ENCODE data around the gene RRP12. TPM values are rescaled to one million over a fixed set of nuclear protein-coding genes. Genes with fewer than 3 reads are reported as not detected.

Gene RRP12
- total and polyA plus RNA-seq, 2 donors (not counting 3 experiments of a cell fraction or from before 2014, with no cell fraction given), result 13.6 to 35.8 TPM

DNA sequence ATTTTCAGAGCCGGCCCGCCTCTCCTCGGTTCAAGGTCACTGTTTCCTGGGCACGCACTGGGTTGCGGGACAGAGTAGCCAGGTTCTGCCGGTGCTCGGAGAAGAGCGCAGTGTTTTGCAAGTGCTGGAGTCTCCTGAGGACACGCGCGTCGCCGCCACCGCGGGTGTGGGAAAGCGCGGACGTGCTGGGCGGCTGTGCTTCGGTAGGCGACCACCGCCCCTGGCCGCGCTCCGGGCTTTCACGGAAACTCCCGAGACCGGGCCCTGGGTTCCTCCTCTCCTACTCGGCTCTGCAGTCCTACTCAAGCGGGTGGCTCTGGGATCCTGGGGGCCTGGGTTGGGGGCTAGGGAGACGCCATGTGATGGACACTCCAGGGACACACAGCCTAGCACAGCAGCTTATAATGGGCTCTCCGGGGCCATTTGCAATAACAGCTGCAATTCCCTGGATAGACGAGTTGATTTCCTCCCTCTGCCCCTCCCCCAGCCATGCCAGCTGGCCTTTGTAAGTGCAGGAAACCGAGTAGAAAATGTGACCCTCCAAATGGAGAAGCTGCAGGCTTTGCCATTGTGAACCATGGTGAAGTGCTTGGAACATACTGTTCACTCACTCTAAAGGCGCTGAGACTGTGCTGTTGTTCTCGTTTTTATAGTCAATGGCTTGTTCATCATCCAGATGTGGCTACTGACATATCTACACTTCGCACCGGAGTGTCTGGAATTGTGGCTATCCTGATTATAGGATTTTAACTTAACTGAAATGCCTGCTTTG lies 79.9 kb downstream of the RRP12 start:
- H3K79me2 ChIP-seq (ENCODE audit: control insufficient read depth, insufficient read depth, low read length), result no peaks in the 10 kb centered on the region
- ChIA-PET POLR2A (no interaction called here), CTCF (interaction anchor here (4.3 kb wide), 1 partner anchor 12 kb away, joined by 23 read pairs; no protein-coding TSS in a partner anchor)
- no peaks in the 10 kb centered on the region for H3K9me1 ChIP-seq (replicated peaks; ENCODE audit: control insufficient read depth, extremely low read depth, insufficient read depth, low read length)
- no peaks in the 10 kb centered on the region for H4K20me1 ChIP-seq (replicated peaks; ENCODE audit: control insufficient read depth, extremely low read depth, insufficient read depth, low read length)
- dilution Hi-C loops (cut with MboI; ENCODE audit: extremely low pct_ligation_motif_present, low sequenced_read_pairs) (no loop called here), intact Hi-C loops (cut with micrococcal nuclease) (loop anchor here (1.0 kb wide), 1 partner anchor 11 kb away; no protein-coding TSS in a partner anchor)
- no peak overlapping the region for H3K27ac ChIP-seq (ENCODE audit: insufficient read depth, low read depth, low read length)
- no peaks in the 10 kb centered on the region for H3K27me3 ChIP-seq (ENCODE audit: control insufficient read depth in 2 of 2, insufficient read depth in 2 of 2, low read length in 2 of 2)
- peaks cover 15% of the 10 kb centered on the region for H3K4me1 ChIP-seq (ENCODE audit: control insufficient read depth, extremely low read depth, insufficient read depth, low read length)
- no peaks in the 10 kb centered on the region for H3K36me3 ChIP-seq (ENCODE audit: control insufficient read depth in 2 of 2, extremely low read depth in 1 of 2, insufficient read depth in 2 of 2, low read length in 2 of 2)
- FAIRE-seq (no peak), DNase-seq (ENCODE audit: low read depth, low spot score) (peak; percentile 26)
- no TSS peak for BruUV-seq (replicated peaks)
- no peaks in the 10 kb centered on the region for H3K9me3 ChIP-seq (replicated peaks; ENCODE audit: control insufficient read depth, insufficient read depth, low read length)
- no peak for TF ChIP-seq EZH2 (IDR thresholded peaks at IDR 0.05; ENCODE audit: borderline replicate concordance, low read depth, low read length, severe bottlenecking)
- no peak for TF ChIP-seq GATA2 (IDR thresholded peaks at IDR 0.05; ENCODE audit: insufficient read depth, insufficient read length, low read depth, low read length)
- no peak for TF ChIP-seq MYC (IDR thresholded peaks at IDR 0.05; ENCODE audit: low read depth, low read length)
- TF ChIP-seq POLR2A (IDR thresholded peaks at IDR 0.05; ENCODE audit: low read depth, low read length), result no peak
- no peak for TF ChIP-seq JUN (IDR thresholded peaks at IDR 0.05; ENCODE audit: borderline replicate concordance, insufficient read depth, insufficient read length, low read depth)
- no peak for TF ChIP-seq POLR2AphosphoS5 (IDR thresholded peaks at IDR 0.05; ENCODE audit: insufficient read depth, low read depth, low read length)
- no peak for TF ChIP-seq FOS (IDR thresholded peaks at IDR 0.05; ENCODE audit: borderline replicate concordance, insufficient read depth, low read length)
- TF ChIP-seq, protein P1, sequence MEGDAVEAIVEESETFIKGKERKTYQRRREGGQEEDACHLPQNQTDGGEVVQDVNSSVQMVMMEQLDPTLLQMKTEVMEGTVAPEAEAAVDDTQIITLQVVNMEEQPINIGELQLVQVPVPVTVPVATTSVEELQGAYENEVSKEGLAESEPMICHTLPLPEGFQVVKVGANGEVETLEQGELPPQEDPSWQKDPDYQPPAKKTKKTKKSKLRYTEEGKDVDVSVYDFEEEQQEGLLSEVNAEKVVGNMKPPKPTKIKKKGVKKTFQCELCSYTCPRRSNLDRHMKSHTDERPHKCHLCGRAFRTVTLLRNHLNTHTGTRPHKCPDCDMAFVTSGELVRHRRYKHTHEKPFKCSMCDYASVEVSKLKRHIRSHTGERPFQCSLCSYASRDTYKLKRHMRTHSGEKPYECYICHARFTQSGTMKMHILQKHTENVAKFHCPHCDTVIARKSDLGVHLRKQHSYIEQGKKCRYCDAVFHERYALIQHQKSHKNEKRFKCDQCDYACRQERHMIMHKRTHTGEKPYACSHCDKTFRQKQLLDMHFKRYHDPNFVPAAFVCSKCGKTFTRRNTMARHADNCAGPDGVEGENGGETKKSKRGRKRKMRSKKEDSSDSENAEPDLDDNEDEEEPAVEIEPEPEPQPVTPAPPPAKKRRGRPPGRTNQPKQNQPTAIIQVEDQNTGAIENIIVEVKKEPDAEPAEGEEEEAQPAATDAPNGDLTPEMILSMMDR (IDR thresholded peaks at IDR 0.05; ENCODE audit: extremely low read depth in 1 of 2, insufficient read depth in 1 of 2, low read depth in 1 of 2, low read length in 2 of 2), result no peak
- TF ChIP-seq, protein P2, sequence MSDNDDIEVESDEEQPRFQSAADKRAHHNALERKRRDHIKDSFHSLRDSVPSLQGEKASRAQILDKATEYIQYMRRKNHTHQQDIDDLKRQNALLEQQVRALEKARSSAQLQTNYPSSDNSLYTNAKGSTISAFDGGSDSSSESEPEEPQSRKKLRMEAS (IDR thresholded peaks at IDR 0.05; ENCODE audit: insufficient read depth, insufficient read length), result no peak
- H3K4me3 ChIP-seq (replicated peaks in 1 of 3; ENCODE audit: insufficient read depth in 1 of 3, low read depth in 1 of 3, low read length in 3 of 3), result peak overlapping the region in 1 of 3 experiments; percentile 43
- H2AFZ ChIP-seq (ENCODE audit: low read depth, low read length), result peak overlapping the region; percentile 43
- H3K4me2 ChIP-seq (ENCODE audit: insufficient read depth, low read length), result peak overlapping the region; percentile 95
- H3K9ac ChIP-seq (replicated peaks; ENCODE audit: extremely low read depth, insufficient read depth, low read length), result no peak overlapping the region

All from endothelial cell of umbilical vein (primary cell).